GM23338 (cell line): ENCODE results near the gene RPS3A. TPM values are rescaled to one million over a fixed set of nuclear protein-coding genes. Genes with fewer than 3 reads are reported as not detected.

Experiments
- ATAC-seq: fragments of 200-7000 bp; cut with Tn5 transposase; 3 replicates; pipeline ENCODE4 v1.9.1; 2020
- DNase-seq: peaks from one replicate; pipeline ENCODE4 v3.0.0-alpha.2; 2015; ENCODE audit warnings: low spot score
- H2AFZ ChIP-seq: fragments of 200-600 bp; sonication (generic); 2 replicates; pipeline ENCODE4 v1.8.0; 2016; ENCODE audit warnings: antibody characterized with exemption, mild to moderate bottlenecking, moderate library complexity
- H3F3A ChIP-seq: fragments of 200-600 bp; sonication (generic); replicated peaks from 2 replicates; pipeline ENCODE4 v1.8.0; 2017; ENCODE audit warnings: antibody characterized with exemption, mixed run types, low read depth
- H3K27ac ChIP-seq: fragments of 200-600 bp; sonication (generic); 2 replicates; pipeline ENCODE4 v1.6.1; 2016; ENCODE audit warnings: low read depth
- H3K27me3 ChIP-seq: fragments of 200-600 bp; sonication (generic); 2 replicates; pipeline ENCODE4 v1.8.0; 2016; ENCODE audit warnings: mild to moderate bottlenecking, mixed run types, moderate library complexity; ENCODE audit not compliant: insufficient read depth
- H3K36me3 ChIP-seq: fragments of 200-600 bp; sonication (generic); 2 replicates; pipeline ENCODE4 v1.8.0; 2016; ENCODE audit warnings: mild to moderate bottlenecking; ENCODE audit not compliant: insufficient read depth
- H3K4me1 ChIP-seq: fragments of 200-600 bp; sonication (generic); 2 replicates; pipeline ENCODE4 v1.8.0; 2016; ENCODE audit warnings: mild to moderate bottlenecking, moderate library complexity; ENCODE audit not compliant: insufficient read depth
- H3K4me2 ChIP-seq: fragments of 200-600 bp; sonication (generic); 2 replicates; pipeline ENCODE4 v1.7.1; 2017; ENCODE audit warnings: mixed run types
- H3K4me3 ChIP-seq: fragments of 200-600 bp; sonication (generic); 2 replicates; pipeline ENCODE4 v1.6.1; 2016; ENCODE audit warnings: mixed run types
- H3K79me2 ChIP-seq: fragments of 200-600 bp; sonication (generic); replicated peaks from 2 replicates; pipeline ENCODE4 v1.8.0; 2017; ENCODE audit warnings: mild to moderate bottlenecking; ENCODE audit not compliant: insufficient read depth
- H3K9me2 ChIP-seq: fragments of 200-600 bp; sonication (generic); 2 replicates; pipeline ENCODE4 v1.8.0; 2017; ENCODE audit not compliant: insufficient read depth
- H4K20me1 ChIP-seq: fragments of 200-600 bp; sonication (generic); replicated peaks from 2 replicates; pipeline ENCODE4 v1.8.0; 2017; ENCODE audit warnings: mild to moderate bottlenecking; ENCODE audit not compliant: insufficient read depth
- H3K27ac Mint-ChIP-seq: 2 replicates; pipeline ENCODE4 v1.8.0; 2020; ENCODE audit warnings: inconsistent platforms, mild to moderate bottlenecking, moderate library complexity, mixed read lengths
- H3K27me3 Mint-ChIP-seq: 3 replicates; pipeline ENCODE4 v1.8.0; 2022; ENCODE audit warnings: low read depth, mild to moderate bottlenecking, moderate library complexity, mixed read lengths, inconsistent platforms; ENCODE audit not compliant: insufficient read depth, poor library complexity
- H3K36me3 Mint-ChIP-seq: 3 replicates; pipeline ENCODE4 v1.8.0; 2021; ENCODE audit warnings: low read depth, mild to moderate bottlenecking, inconsistent platforms, moderate library complexity, mixed read lengths
- H3K4me1 Mint-ChIP-seq: 3 replicates; pipeline ENCODE4 v1.8.0; 2020; ENCODE audit warnings: mild to moderate bottlenecking, inconsistent platforms, mixed read lengths
- H3K4me3 Mint-ChIP-seq: 3 replicates; pipeline ENCODE4 v1.8.0; 2021; ENCODE audit warnings: moderate library complexity, mild to moderate bottlenecking, inconsistent platforms, mixed read lengths
- H3K9me3 Mint-ChIP-seq: 3 replicates; pipeline ENCODE4 v1.8.0; 2020; ENCODE audit warnings: moderate library complexity, mild to moderate bottlenecking, inconsistent platforms, mixed read lengths
- EZH2 ChIP-seq: fragments of 200-600 bp; sonication (generic); IDR thresholded peaks from one replicate; pipeline ENCODE4 v1.8.0; 2017; ENCODE audit warnings: antibody characterized with exemption, mild to moderate bottlenecking, low read depth; ENCODE audit not compliant: unreplicated experiment
- EZH2phosphoT487 ChIP-seq: fragments of 200-600 bp; sonication (generic); IDR thresholded peaks from one replicate; pipeline ENCODE4 v1.8.1; 2018; ENCODE audit warnings: antibody characterized with exemption; ENCODE audit not compliant: unreplicated experiment
- JUNB ChIP-seq: IDR thresholded peaks from one replicate; pipeline ENCODE4 v1.6.1; 2016; ENCODE audit warnings: antibody characterized with exemption; ENCODE audit not compliant: unreplicated experiment
- NANOG ChIP-seq: IDR thresholded peaks from 2 replicates; pipeline ENCODE4 v1.6.1; 2016; ENCODE audit warnings: antibody characterized with exemption, borderline replicate concordance
- ZNF114 ChIP-seq: fragments of 250-450 bp; sonication (Bioruptor Pico); IDR thresholded peaks from 2 replicates; pipeline ENCODE4 v1.5.0; 2020; ENCODE audit warnings: mild to moderate bottlenecking, moderate library complexity
- ZNF331 ChIP-seq: fragments of 250-450 bp; sonication (Bioruptor Pico); IDR thresholded peaks from 2 replicates; pipeline ENCODE4 v1.5.0; 2020; ENCODE audit warnings: low read depth, mild to moderate bottlenecking, moderate library complexity
- polyA plus RNA-seq: library from polyadenylated mRNA; unstranded; fragments of >200 nt; fragmentation: Nextera tagmentation; extraction: Ambion mirVana; gene quantifications from 2 replicates; pipeline ENCODE4 v1.2.1, GENCODE V29; 2016
- small RNA-seq: library from RNA; depleted of rRNA; stranded (forward); fragments of <200 nt; gene quantifications from one replicate; pipeline ENCODE3, GENCODE V24; 2014; ENCODE audit warnings: low replicate concordance
- total RNA-seq: library from RNA; depleted of rRNA; stranded (reverse); fragments of >200 nt; shearing (Covaris generic); gene quantifications from 2 replicates; pipeline ENCODE4 v1.2.3, GENCODE V29; 2014; rRNA removed
- TF ChIP-seq, protein P1 (sequence below): fragments of 250-450 bp; sonication (Bioruptor Pico); IDR thresholded peaks from 2 replicates; pipeline ENCODE4 v1.5.0; 2020; ENCODE audit warnings: mild to moderate bottlenecking, moderate library complexity
- TF ChIP-seq, protein P2 (sequence below): IDR thresholded peaks from one replicate; pipeline ENCODE4 v1.6.1; 2018; ENCODE audit warnings: antibody characterized with exemption; ENCODE audit not compliant: unreplicated experiment

RPS3A gene
- total and polyA plus RNA-seq, 2 experiments from 2014 or later: 2,486 to 3,506 TPM

DNA sequence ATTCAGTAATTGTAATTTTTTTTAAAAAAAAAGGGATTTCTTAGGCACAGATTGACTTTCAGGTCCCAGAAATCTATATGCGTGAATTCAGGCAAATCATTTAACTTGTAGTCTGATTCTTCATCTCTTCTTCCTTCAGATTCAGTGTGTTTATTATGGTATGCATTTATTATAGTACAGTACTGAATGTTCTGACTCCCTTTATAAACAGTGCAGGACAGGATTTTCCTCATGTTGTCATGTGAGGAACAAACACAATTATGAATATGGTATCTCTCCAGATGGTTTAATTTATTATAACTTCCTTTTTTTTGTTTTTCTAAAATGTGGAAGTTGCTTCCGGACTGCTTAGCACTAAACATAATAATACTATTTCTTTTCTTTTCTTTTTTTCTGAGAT, 54.2 kb downstream of the RPS3A start:
- peaks cover 3% of the 10 kb centered on the region for H3K27me3 Mint-ChIP-seq
- no peaks in the 10 kb centered on the region for H3K4me1 Mint-ChIP-seq
- H3K4me1 ChIP-seq: no peaks in the 10 kb centered on the region
- ATAC-seq (no peak), DNase-seq (no peak)
- no peak overlapping the region for H3K4me2 ChIP-seq
- no peaks in the 10 kb centered on the region for H3K27me3 ChIP-seq
- no peak overlapping the region for H3K4me3 ChIP-seq
- 0 out of 2 replicates have a peak, but pooled peaks cover 8% of the 10 kb centered on the region for H3K9me2 ChIP-seq
- no peaks in the 10 kb centered on the region; the same call in 2 of the 3 replicates for H3K9me3 Mint-ChIP-seq
- no peak overlapping the region for H3K27ac Mint-ChIP-seq
- no peaks in the 10 kb centered on the region for H3F3A ChIP-seq
- TF ChIP-seq ZNF114 (no peak), ZNF331 (CRISPR knock-in tag) (no peak), NANOG (no peak), JUNB (no peak), EZH2phosphoT487 (no peak), EZH2 (no peak)
- TF ChIP-seq, protein P1, sequence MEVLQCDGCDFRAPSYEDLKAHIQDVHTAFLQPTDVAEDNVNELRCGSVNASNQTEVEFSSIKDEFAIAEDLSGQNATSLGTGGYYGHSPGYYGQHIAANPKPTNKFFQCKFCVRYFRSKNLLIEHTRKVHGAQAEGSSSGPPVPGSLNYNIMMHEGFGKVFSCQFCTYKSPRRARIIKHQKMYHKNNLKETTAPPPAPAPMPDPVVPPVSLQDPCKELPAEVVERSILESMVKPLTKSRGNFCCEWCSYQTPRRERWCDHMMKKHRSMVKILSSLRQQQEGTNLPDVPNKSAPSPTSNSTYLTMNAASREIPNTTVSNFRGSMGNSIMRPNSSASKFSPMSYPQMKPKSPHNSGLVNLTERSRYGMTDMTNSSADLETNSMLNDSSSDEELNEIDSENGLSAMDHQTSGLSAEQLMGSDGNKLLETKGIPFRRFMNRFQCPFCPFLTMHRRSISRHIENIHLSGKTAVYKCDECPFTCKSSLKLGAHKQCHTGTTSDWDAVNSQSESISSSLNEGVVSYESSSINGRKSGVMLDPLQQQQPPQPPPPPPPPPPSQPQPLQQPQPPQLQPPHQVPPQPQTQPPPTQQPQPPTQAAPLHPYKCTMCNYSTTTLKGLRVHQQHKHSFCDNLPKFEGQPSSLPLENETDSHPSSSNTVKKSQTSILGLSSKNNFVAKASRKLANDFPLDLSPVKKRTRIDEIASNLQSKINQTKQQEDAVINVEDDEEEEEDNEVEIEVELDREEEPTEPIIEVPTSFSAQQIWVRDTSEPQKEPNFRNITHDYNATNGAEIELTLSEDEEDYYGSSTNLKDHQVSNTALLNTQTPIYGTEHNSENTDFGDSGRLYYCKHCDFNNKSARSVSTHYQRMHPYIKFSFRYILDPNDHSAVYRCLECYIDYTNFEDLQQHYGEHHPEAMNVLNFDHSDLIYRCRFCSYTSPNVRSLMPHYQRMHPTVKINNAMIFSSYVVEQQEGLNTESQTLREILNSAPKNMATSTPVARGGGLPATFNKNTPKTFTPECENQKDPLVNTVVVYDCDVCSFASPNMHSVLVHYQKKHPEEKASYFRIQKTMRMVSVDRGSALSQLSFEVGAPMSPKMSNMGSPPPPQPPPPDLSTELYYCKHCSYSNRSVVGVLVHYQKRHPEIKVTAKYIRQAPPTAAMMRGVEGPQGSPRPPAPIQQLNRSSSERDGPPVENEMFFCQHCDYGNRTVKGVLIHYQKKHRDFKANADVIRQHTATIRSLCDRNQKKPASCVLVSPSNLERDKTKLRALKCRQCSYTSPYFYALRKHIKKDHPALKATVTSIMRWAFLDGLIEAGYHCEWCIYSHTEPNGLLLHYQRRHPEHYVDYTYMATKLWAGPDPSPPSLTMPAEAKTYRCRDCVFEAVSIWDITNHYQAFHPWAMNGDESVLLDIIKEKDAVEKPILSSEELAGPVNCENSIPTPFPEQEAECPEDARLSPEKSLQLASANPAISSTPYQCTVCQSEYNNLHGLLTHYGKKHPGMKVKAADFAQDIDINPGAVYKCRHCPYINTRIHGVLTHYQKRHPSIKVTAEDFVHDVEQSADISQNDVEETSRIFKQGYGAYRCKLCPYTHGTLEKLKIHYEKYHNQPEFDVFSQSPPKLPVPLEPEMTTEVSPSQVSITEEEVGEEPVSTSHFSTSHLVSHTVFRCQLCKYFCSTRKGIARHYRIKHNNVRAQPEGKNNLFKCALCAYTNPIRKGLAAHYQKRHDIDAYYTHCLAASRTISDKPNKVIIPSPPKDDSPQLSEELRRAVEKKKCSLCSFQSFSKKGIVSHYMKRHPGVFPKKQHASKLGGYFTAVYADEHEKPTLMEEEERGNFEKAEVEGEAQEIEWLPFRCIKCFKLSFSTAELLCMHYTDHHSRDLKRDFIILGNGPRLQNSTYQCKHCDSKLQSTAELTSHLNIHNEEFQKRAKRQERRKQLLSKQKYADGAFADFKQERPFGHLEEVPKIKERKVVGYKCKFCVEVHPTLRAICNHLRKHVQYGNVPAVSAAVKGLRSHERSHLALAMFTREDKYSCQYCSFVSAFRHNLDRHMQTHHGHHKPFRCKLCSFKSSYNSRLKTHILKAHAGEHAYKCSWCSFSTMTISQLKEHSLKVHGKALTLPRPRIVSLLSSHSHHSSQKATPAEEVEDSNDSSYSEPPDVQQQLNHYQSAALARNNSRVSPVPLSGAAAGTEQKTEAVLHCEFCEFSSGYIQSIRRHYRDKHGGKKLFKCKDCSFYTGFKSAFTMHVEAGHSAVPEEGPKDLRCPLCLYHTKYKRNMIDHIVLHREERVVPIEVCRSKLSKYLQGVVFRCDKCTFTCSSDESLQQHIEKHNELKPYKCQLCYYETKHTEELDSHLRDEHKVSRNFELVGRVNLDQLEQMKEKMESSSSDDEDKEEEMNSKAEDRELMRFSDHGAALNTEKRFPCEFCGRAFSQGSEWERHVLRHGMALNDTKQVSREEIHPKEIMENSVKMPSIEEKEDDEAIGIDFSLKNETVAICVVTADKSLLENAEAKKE (CRISPR knock-in tag): no peak
- TF ChIP-seq, protein P2, sequence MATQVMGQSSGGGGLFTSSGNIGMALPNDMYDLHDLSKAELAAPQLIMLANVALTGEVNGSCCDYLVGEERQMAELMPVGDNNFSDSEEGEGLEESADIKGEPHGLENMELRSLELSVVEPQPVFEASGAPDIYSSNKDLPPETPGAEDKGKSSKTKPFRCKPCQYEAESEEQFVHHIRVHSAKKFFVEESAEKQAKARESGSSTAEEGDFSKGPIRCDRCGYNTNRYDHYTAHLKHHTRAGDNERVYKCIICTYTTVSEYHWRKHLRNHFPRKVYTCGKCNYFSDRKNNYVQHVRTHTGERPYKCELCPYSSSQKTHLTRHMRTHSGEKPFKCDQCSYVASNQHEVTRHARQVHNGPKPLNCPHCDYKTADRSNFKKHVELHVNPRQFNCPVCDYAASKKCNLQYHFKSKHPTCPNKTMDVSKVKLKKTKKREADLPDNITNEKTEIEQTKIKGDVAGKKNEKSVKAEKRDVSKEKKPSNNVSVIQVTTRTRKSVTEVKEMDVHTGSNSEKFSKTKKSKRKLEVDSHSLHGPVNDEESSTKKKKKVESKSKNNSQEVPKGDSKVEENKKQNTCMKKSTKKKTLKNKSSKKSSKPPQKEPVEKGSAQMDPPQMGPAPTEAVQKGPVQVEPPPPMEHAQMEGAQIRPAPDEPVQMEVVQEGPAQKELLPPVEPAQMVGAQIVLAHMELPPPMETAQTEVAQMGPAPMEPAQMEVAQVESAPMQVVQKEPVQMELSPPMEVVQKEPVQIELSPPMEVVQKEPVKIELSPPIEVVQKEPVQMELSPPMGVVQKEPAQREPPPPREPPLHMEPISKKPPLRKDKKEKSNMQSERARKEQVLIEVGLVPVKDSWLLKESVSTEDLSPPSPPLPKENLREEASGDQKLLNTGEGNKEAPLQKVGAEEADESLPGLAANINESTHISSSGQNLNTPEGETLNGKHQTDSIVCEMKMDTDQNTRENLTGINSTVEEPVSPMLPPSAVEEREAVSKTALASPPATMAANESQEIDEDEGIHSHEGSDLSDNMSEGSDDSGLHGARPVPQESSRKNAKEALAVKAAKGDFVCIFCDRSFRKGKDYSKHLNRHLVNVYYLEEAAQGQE: no peak
- H3K36me3 ChIP-seq: 0 out of 2 replicates have a peak, but pooled peaks cover 5% of the 10 kb centered on the region
- no peak overlapping the region for H3K27ac ChIP-seq
- H2AFZ ChIP-seq: no peak overlapping the region
- no peaks in the 10 kb centered on the region for H3K79me2 ChIP-seq
- peaks cover 39% of the 10 kb centered on the region; the same call in 2 of the 3 replicates for H3K36me3 Mint-ChIP-seq
- H4K20me1 ChIP-seq: no peaks in the 10 kb centered on the region
- no peak overlapping the region for H3K4me3 Mint-ChIP-seq

Small RNA genes within 50 kb of the gene (small RNA-seq; reads per million reads assigned to genes)
- gene SNORD73A (not detected), gene SNORD73B (5.1 reads per million, percentile 93 among the genes with 10 or more reads in this experiment)

Other genes with a start within 250 kb of the RPS3A start
- 99.2 and 126 TPM in 2 replicates for gene LRBA, start 84.3 kb upstream of the RPS3A start, total RNA-seq
- 20.5 and 23.3 TPM in 2 replicates for gene LRBA, start 84.3 kb upstream of the RPS3A start, polyA plus RNA-seq
- gene PRSS48, start 177.5 kb downstream of the RPS3A start, total RNA-seq: not detected in 2 replicates
- gene PRSS48, start 177.5 kb downstream of the RPS3A start, polyA plus RNA-seq: 0.23 and 0.36 TPM in 2 replicates
- 51.6 and 57.4 TPM in 2 replicates for gene SH3D19, start 226.0 kb downstream of the RPS3A start, total RNA-seq
- gene SH3D19, start 226.0 kb downstream of the RPS3A start, polyA plus RNA-seq: 23.9 and 25.3 TPM in 2 replicates